ENCODE measurements around the gene C5orf34.
"Not testable (repeated sequence)": the region's sequence is repeated elsewhere in the genome, so short reads cannot be mapped to it uniquely, and the experiment has no call there.

DNA sequence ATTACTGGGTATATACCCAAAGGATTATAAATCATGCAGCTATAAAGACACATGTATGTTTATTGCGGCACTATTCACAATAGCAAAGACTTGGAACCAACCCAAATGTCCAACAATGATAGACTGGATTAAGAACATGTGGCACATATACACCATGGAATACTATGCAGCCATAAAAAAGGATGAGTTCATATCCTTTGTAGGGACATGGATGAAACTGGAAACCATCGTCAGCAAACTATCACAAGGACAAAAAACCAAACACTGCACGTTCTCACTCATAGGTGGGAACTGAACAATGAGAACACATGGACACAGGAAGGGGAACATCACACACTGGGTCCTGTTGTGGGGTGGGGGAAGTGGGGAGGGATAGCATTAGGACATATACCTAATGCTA lies 49.5 kb downstream of the C5orf34 start:
- not testable (repeated sequence) for TF ChIP-seq CTCF (IDR thresholded peaks at IDR 0.05; ENCODE audit: insufficient read depth, low read length, poor library complexity, severe bottlenecking); EZH2phosphoT487 (conservative IDR thresholded peaks at IDR 0.05; ENCODE audit: low read length)
